Activated CD4-positive, CD25-positive, alpha-beta regulatory T cell treated with anti-CD3 and anti-CD28 coated beads, Interleukin-2, amount 50 U/mL, for 24 hours (primary cell): ENCODE measurements around the gene LPIN2.
"Not testable (repeated sequence)": the region's sequence is repeated elsewhere in the genome, so short reads cannot be mapped to it uniquely, and the experiment has no call there.

Experiments used
- ATAC-seq, 2 donors: fragments of 150-1000 bp; cut with Tn5 transposase; one replicate each; pipeline ENCODE4 v1.10.0; 2021; ENCODE audit warnings: mild to moderate bottlenecking in 1 of 2, moderate library complexity in 1 of 2

LPIN2 gene

DNA sequence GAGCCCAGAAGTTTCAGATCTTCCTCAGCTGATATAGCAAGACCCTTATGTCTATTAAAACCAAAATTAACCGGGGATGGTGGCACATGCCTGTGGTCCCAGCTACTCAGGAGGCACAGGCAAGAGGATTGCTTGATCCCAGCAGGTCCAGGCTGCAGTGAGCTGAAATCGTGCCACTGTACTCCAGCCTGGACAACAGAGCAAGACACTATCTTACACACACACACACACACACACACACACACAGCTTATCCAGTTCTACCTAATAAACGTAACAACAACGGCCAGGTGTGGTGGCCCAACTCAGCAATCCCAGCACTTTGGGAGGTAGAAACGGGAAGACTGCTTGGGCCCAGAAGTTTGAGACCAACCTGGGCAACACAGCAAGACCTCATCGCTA, 7.5 kb downstream of the LPIN2 start:
- no peak for ATAC-seq

DNA sequence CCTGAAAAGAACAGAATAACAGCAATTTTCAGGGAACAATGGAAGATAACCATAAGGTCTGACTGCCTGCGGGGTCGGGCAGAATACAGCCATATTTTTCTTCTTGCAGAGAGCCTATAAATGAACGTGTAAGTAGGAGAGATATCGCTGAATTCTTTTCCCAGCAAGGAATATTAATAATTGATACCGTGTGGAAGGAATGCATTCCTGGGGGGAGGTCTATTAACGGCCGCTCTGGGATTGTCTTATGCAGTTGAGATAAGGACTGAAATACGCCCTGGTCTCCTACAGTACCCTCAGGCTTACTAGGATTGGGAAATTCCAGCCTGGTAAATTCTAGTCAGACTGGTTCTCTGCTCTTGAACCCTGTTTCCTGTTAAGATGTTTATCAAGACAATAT, 9.2 kb downstream of the LPIN2 start:
- not testable (repeated sequence) for ATAC-seq

GRCh38 chr18:3002732-3003131, 10.2 kb downstream of the LPIN2 start:
- peak in 1 of 2 donors; percentile 38 for ATAC-seq

- ATAC-seq = no peak
Observed at GRCh38 chr18:2998644-2999043, 14.3 kb downstream of the LPIN2 start.

DNA sequence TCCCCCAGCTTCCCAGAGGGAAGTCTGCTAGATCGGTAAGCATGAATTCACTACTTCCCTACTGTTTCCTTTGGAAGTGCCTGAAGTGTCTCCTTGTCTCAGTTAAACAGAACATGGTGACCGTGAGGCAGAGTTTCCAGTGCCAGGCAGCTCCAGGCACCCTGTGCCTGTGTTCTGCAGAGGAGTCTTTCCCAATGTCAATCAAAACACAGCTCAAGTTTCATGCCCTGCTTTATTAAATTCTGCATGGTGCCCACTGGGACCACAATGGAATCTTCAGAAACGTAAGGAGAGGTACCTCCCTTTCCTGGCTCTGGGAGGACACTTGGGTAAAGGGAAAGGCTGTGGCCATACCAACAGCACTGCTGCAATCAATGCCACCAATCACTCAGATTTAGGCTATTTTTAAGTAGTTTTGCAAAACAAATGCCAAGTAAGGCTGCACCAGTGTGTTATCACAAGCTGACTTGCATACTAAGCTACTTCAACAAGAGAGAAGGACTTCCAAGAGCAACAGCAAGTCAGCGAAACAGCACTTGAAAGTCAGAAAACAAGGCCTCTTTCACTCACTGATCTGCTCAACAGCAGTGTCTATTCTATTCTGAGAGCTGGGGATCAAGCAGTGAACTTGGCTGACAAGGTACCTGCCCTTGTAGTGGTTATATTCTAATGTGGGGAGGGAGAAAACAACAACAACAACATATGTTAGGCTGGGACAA, 14.9 kb downstream of the LPIN2 start:
- no peak for ATAC-seq

- peak in 1 of 2 donors; percentile 50 for ATAC-seq
Observed at GRCh38 chr18:2997429-2997828, 15.5 kb downstream of the LPIN2 start.

DNA sequence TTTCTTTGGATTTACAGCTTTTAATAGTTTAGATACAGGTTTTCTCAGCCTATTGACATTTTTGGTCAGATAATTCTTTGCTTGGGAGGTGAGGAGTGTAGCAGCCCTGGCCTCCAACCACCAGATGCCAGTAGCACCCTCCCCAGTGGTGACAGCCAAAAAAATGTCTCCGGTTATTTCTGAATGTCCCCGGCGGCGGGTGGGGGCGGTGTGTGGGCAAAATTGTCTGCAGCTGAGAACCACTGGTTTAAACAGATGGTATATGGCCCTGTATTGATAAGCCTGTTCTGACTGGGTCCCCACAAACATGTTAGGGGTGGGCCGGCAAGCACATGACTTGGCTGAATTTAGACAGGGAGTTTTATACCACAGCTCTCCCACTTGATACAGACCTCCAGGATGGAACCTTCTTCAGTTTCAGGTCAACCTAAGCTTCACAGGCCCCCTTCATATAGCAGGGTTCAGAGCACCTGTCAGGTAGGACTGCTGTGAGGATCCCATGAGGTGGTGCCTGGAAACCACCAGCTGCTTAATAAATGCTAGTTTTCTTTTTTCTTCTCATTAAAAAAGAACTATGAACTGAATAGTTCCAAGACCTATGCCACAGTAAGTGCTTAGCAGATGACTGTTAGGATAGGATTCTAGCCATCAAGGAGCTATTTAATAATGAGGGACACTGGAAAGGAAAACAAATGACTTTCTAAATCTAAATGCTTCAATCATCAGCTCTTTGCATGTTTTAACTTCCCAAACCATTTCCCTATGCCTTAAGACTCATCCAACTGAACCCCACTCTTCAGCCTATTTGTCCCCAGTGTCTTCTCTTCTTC, 18.1 kb downstream of the LPIN2 start:
- peak; percentile 74 to 88 for ATAC-seq

GRCh38 chr18:2994020-2994589, 18.8 kb downstream of the LPIN2 start:
- no peak for ATAC-seq

DNA sequence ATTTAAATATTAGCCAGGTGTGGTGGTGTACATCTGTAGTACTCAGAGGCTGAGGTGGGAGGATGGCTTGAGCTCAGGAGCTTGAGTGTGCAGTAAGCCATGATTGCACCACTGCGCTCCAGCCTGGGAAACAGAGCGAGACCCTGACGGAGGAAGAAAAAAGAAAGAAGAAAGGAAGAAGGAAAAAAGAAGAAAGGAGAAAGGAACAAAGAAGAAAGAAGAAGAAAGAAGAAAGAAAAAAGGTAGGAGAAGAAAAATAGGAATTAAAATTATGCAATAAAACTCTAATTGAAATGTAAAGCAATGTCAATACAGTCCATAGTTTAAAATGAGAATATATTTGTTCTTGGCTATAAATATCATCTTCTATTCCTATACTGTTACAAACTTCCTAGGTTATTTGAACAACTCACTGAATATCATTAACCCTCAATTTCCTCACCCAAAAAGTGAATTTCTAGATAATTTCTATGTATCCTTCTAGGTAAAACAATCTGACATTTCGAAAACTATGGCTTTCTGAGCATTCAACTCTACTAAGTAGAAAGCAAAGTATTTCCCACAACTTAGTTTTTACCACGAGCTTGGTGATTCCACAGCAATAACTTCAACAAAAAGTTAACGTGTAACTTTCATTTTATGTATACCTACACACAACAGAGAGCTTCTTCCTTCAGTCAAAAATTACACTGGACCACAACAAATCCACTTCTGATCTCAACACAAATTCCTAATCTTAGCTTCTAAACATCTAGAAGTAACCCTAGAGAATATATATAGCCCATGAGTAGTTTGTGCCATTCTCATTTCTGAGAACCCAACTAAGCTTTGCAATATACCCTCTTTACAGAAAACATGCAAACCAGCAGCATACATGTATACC, 19.7 kb downstream of the LPIN2 start:
- no peak for ATAC-seq

- no peak for ATAC-seq
Observed at GRCh38 chr18:2990956-2991640, 21.8 kb downstream of the LPIN2 start.

DNA sequence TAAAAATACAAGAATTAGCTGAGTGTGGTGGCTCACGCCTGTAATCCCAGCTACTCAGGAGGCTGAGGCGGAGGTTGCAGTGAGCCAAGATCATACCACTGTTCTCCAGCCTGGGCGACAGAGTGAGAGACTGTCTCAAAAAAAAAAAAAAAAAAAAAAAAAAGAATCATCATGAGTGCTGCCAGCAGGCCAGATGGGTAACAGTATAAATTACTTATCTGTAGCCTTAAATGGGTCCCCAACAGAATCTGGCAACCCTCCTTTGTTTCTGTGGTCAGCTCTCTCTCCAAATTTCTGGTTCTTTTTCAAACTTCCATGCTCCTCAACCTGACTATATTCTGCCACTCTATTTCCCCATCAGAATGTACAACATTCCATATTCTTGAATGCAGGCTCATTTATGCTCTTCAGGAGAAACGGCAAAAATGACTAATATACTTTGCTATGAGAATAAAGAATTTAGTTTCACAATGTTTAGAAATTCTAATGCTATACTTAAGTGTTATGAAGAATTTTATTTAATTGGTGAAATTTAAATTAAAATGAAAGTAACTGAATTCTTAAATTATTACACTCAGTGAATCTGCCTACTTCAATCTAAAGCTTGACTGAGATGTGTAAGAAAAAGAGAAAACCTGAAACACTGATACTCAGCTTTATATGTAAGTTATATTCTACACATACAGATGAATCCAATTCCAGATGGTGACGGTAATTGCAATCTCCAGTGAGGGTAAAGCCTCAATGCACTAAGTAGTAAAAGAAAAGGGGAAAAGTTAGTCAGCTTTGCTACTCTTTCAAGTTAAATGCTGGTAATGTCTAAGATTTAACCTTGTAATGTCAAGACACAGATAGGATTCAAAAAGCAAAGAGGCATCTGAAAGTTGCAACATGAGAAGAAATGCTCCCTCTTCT, 24.8 kb downstream of the LPIN2 start:
- no peak for ATAC-seq

DNA sequence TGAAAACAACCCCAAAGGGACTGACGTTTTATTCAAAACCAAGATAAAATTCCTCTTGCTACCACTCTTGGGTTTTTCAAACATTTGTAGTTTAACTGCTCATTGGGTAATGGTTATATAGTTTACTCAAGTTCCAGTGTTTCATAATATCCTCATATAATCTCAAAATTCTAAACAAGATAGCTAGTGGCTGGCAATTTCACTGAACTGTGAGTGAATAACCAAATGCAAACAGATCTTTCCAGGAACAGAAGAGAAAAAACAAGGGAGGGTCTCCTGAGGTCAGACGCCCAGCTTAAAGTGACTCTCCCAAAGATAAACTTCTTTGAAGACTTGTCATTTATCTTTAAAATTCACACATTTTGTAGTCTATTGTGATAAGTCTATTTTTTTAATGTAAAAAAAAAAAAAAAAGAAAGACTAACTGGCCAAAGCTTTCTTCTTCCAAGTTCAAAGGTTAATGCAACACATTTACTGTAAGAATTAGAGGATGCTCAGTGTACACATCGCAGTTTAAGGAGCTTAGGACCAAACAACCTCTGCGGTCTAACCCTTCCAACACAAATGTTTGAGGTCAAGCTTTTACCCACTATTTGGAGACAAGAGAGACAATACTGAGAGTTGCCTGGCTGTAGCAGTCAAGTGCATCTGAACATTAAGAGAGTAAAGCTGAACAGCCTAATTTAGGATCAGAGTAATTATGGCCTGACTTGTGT, 26.6 kb downstream of the LPIN2 start:
- ATAC-seq = no peak

DNA sequence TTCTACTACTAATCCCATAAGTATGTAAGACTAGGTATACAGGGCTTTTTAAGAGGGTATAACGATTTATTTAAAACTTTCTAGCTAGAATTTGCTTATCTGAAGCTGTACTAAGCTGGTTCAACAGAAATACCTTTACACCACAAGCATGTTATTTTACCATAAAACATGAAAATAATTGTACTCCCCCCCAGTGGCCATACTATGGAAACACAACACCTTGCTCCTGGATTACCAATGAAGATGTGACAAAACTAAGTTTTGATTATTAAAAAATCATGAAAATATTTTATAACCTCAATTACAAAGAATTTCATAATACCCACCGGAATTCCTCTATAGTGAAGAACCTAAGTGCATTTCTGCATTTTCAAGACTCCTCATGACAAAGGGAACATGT, 27.3 kb downstream of the LPIN2 start:
- peak in 1 of 2 donors; percentile 30 for ATAC-seq

GRCh38 chr18:2984703-2985261, 28.2 kb downstream of the LPIN2 start:
- no peak for ATAC-seq

- ATAC-seq = no peak
Observed at GRCh38 chr18:2984091-2984490, 28.9 kb downstream of the LPIN2 start.

DNA sequence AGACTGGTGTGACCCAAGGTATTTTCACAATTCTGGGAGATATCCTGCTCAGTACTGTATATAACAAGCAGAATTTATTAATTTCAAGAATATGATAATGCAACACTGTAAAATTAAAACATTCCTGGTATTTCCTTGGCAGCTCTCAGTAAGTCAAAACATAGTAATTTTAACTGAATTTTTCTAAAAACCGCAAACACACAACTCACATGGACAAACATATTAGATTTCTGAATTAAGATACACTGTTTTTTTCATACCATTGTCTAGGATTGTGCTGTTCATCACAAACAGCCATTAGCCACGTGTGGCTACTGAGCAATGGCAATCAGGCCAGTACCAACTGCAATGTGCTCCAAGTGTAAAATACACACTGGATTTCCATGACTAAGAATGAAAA, 29.6 kb downstream of the LPIN2 start:
- ATAC-seq = no peak

DNA sequence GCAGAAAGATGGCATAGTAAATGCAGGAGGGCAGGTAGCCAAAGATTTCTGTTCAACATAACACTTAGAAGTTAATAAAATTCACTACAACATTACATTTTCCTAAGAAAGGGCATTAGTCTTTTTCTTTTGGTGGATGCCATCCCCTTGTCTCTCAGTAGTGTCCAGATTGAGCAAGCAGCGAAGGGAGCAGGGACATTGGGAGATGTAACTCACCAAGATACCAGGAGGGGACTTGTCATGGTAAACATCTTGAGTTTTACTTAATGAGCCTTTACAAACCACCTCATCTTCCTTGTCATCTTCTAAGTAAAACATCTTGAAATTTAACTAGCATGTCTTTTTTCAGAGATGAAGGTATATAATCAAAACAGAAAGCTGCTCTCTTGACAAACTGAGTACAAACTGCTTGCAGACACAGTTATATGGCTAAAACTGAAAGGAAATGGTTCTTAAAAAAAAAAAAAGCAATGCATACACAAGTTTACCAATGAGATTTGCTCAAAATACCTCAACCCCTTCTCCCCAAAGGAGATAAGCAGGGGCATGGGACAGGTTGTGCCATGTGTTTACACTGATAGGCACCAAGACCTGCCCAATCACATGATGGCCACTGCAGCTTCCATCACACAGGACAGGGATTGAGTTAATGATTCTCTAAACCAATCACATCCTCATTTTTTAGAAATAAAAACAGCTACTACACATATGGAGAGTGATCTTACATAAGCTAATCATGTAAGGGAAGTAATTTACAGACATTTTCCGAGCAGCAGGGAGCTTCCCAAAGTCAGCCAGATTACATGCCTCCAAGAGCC, 30.3 kb downstream of the LPIN2 start:
- peak; percentile 15 to 29 for ATAC-seq

DNA sequence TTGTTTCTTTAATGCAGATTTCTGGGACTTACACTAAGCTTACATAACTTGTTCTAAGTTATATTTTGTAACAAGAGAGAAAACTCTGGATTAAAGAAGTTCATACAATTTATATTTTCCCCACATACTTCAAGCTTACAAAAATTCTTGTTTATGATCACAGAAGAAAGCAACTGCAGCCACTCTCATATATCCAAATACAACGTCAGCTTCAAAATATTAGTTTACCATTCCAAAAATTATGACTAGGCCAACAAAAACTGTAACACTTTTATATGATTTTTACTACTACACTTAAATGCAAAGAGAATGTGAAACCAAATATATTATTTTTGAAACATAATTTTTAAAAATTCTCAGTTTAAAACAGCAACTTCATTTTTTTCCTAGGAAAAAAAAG, 30.9 kb downstream of the LPIN2 start:
- no peak for ATAC-seq

DNA sequence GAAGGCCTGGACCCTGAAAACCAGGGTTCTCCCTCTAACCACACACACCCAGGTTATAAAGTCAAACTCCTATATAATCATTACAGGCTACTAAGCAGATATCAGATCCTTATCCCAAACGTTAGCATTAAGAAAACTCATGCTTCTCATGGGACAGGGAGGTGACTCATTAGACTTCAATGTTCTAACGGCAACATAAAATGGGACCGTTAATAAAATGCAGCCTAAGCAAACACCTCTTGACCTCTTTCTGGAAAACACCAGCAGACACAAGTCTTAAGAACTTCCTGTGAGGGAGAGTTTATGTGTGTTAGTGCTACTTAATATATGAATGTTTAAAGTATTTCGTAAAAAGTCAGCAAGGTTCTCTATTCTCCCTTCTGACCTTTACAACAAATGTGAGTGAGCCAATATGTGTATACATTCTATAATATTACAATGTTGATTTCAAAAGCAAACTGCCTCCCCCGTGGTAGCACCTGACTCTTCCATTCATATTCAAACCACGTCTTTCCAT, 31.7 kb downstream of the LPIN2 start:
- ATAC-seq = peak; percentile 21 to 26
